ENCODE results near the gene VPS37B. TPM values are rescaled to one million over a fixed set of nuclear protein-coding genes. Genes with fewer than 3 reads are reported as not detected.
A peak's percentile ranks its signal among the peaks of the same experiment; 100 is the strongest.

VPS37B gene
- total RNA-seq, 4 donors from 2014 or later: 46.6 to 126 (median 104) TPM

- Histone ChIP-seq H3K4me3 (peak overlapping the region in 3 of 4 donors; percentile 2 to 33 (median 2)), H3K27ac (peak overlapping the region; percentile 81 to 89 (median 87)), H3K36me3 (peaks cover 0 to 6% (median 0%) of the 10 kb centered on the region in 4 donors), H3K27me3 (no peaks in the 10 kb centered on the region), H3K4me1 (peaks cover 52 to 99% (median 80%) of the 10 kb centered on the region in 4 donors), H3K9me3 (no peaks in the 10 kb centered on the region)
- 16 to 17% methylated on average over 13 to 23 of the region's 23 CpGs for WGBS, 2 donors (ENCODE audit: low coverage in 1 of 2)
- TF ChIP-seq POLR2AphosphoS5 (IDR thresholded peaks at IDR 0.05) (peak; percentile 47 to 67 (median 56)), POLR2A (IDR thresholded peaks at IDR 0.05) (peak; percentile 33), CTCF (IDR thresholded peaks at IDR 0.05) (no peak)
- intact Hi-C loops (cut with DNase I; ENCODE audit: low total_unique reads): no loop called here
- peak; percentile 82 for DNase-seq
- in situ Hi-C loops (cut with MboI; ENCODE audit: low pct_ligation_motif_present in 1 of 4, low pct_unique_long_range_greater_than_20kb in 1 of 4, low sequenced_read_pairs in 3 of 4): loop anchor here in 2 of 4 donors (10.0 to 25.0 kb wide), 2 partner anchors 83 to 365 kb away; partner anchors contain the start of genes MPHOSPH9 (in 2 of the 2) and MTRFR (in 2 of the 2)
These were observed 23.8 kb downstream of the VPS37B start for GRCh38 chr12:122871851-122872780.

- Histone ChIP-seq H3K4me1 (peaks cover 52 to 88% (median 80%) of the 10 kb centered on the region in 4 donors), H3K27me3 (no peaks in the 10 kb centered on the region), H3K9me3 (no peaks in the 10 kb centered on the region), H3K36me3 (peaks cover 0 to 6% (median 0%) of the 10 kb centered on the region in 4 donors), H3K27ac (peak overlapping the region; percentile 81 to 89 (median 87)), H3K4me3 (peak overlapping the region in 3 of 4 donors; percentile 2 to 33 (median 2))
- TF ChIP-seq POLR2AphosphoS5 (IDR thresholded peaks at IDR 0.05) (peak in 1 of 3 donors; percentile 32), POLR2A (IDR thresholded peaks at IDR 0.05) (no peak), CTCF (IDR thresholded peaks at IDR 0.05) (no peak)
- intact Hi-C loops (cut with DNase I; ENCODE audit: low total_unique reads): no loop called here
- 29 to 70% methylated on average over 2 to 15 of the region's 15 CpGs for WGBS, 2 donors (ENCODE audit: low coverage in 1 of 2)
- DNase-seq: peak; percentile 53
- in situ Hi-C loops (cut with MboI; ENCODE audit: low pct_ligation_motif_present in 1 of 4, low pct_unique_long_range_greater_than_20kb in 1 of 4, low sequenced_read_pairs in 3 of 4): loop anchor here in 2 of 4 donors (10.0 to 25.0 kb wide), 2 partner anchors 84 to 366 kb away; partner anchors contain the start of genes MPHOSPH9 (in 2 of the 2) and MTRFR (in 2 of the 2)
These were observed 24.9 kb downstream of the VPS37B start for GRCh38 chr12:122870867-122871664.

- Histone ChIP-seq H3K9me3 (no peaks in the 10 kb centered on the region), H3K4me3 (no peak overlapping the region), H3K36me3 (peaks cover 0 to 6% (median 0%) of the 10 kb centered on the region in 4 donors), H3K4me1 (peaks cover 50 to 80% (median 76%) of the 10 kb centered on the region in 4 donors), H3K27ac (peak overlapping the region; percentile 81 to 89 (median 87)), H3K27me3 (no peaks in the 10 kb centered on the region)
- intact Hi-C loops (cut with DNase I; ENCODE audit: low total_unique reads): no loop called here
- TF ChIP-seq POLR2A (IDR thresholded peaks at IDR 0.05) (no peak), EP300 (IDR thresholded peaks at IDR 0.05; ENCODE audit: low read depth) (no peak), CTCF (IDR thresholded peaks at IDR 0.05) (no peak), POLR2AphosphoS5 (IDR thresholded peaks at IDR 0.05) (no peak)
- DNase-seq: no peak
- in situ Hi-C loops (cut with MboI; ENCODE audit: low pct_ligation_motif_present in 1 of 4, low pct_unique_long_range_greater_than_20kb in 1 of 4, low sequenced_read_pairs in 3 of 4): loop anchor here in 2 of 4 donors (10.0 to 25.0 kb wide), 2 partner anchors 84 to 367 kb away; partner anchors contain the start of genes MPHOSPH9 (in 2 of the 2) and MTRFR (in 2 of the 2)
- WGBS, 2 donors (ENCODE audit: low coverage in 1 of 2): 92 to 100% methylated on average over 2 to 11 of the region's 11 CpGs
These were observed 25.6 kb downstream of the VPS37B start for GRCh38 chr12:122870163-122870842.

Measured in transverse colon (tissue), 4 donors.